ENCODE results near the gene RAF1. TPM values are rescaled to one million over a fixed set of nuclear protein-coding genes. Genes with fewer than 3 reads are reported as not detected.
A peak's percentile ranks its signal among the peaks of the same experiment; 100 is the strongest.

RAF1 gene
- total and polyA plus RNA-seq, 3 donors from 2014 or later, result 68.7 to 138 (median 133) TPM

GRCh38 chr3:12578742-12579141, 85.2 kb downstream of the RAF1 start:
- H3K27ac ChIP-seq, result no peak overlapping the region
- no peaks in the 10 kb centered on the region for H3K9me3 ChIP-seq
- intact Hi-C loops (cut with DNase I; ENCODE audit: low total_unique reads), result no loop called here
- H3K4me1 ChIP-seq, result peaks cover 10% of the 10 kb centered on the region
- no peaks in the 10 kb centered on the region for H3K27me3 ChIP-seq
- H3K4me3 ChIP-seq, result no peak overlapping the region
- DNase-seq, result no peak
- TF ChIP-seq POLR2A (IDR thresholded peaks at IDR 0.05) (no peak), CTCF (IDR thresholded peaks at IDR 0.05) (no peak)
- H3K36me3 ChIP-seq (ENCODE audit: low read depth, missing control alignments), result no peaks in the 10 kb centered on the region
- 91 to 93% methylated on average over 2 of the region's 2 CpGs for WGBS, 2 donors

GRCh38 chr3:12577379-12577778, 86.5 kb downstream of the RAF1 start:
- Histone ChIP-seq H3K36me3 (ENCODE audit: low read depth, missing control alignments) (no peaks in the 10 kb centered on the region), H3K4me3 (no peak overlapping the region), H3K27me3 (no peaks in the 10 kb centered on the region), H3K27ac (no peak overlapping the region), H3K4me1 (peaks cover 10% of the 10 kb centered on the region), H3K9me3 (no peaks in the 10 kb centered on the region)
- intact Hi-C loops (cut with DNase I; ENCODE audit: low total_unique reads), result no loop called here
- DNase-seq, result no peak
- whole genome bisulfite sequencing, 2 donors, result 63 to 77% methylated on average over 5 of the region's 5 CpGs
- TF ChIP-seq POLR2A (IDR thresholded peaks at IDR 0.05), result no peak
- TF ChIP-seq CTCF (IDR thresholded peaks at IDR 0.05), result no peak

GRCh38 chr3:12574661-12575060, 89.3 kb downstream of the RAF1 start:
- Histone ChIP-seq H3K4me1 (peaks cover 7% of the 10 kb centered on the region), H3K36me3 (ENCODE audit: low read depth, missing control alignments) (no peaks in the 10 kb centered on the region), H3K4me3 (no peak overlapping the region), H3K27me3 (no peaks in the 10 kb centered on the region), H3K27ac (peak overlapping the region in 1 of 2 donors; percentile 61), H3K9me3 (no peaks in the 10 kb centered on the region)
- DNase-seq, result no peak
- 43 to 75% methylated on average over 4 to 7 of the region's 7 CpGs for WGBS, 2 donors
- intact Hi-C loops (cut with DNase I; ENCODE audit: low total_unique reads), result no loop called here
- TF ChIP-seq POLR2A (IDR thresholded peaks at IDR 0.05), result no peak
- no peak for TF ChIP-seq CTCF (IDR thresholded peaks at IDR 0.05)

- Histone ChIP-seq H3K4me3 (no peak overlapping the region), H3K9me3 (no peaks in the 10 kb centered on the region), H3K36me3 (ENCODE audit: low read depth, missing control alignments) (no peaks in the 10 kb centered on the region), H3K4me1 (peaks cover 4% of the 10 kb centered on the region), H3K27ac (peak overlapping the region in 1 of 2 donors; percentile 61), H3K27me3 (no peaks in the 10 kb centered on the region)
- intact Hi-C loops (cut with DNase I; ENCODE audit: low total_unique reads), result no loop called here
- WGBS, 2 donors, result 78 to 85% methylated on average over 6 of the region's 6 CpGs
- no peak for DNase-seq
- TF ChIP-seq POLR2A (IDR thresholded peaks at IDR 0.05), result no peak
- no peak for TF ChIP-seq CTCF (IDR thresholded peaks at IDR 0.05)
Measured at GRCh38 chr3:12574131-12574530, 89.8 kb downstream of the RAF1 start.

- intact Hi-C loops (cut with DNase I; ENCODE audit: low total_unique reads), result no loop called here
- H3K27me3 ChIP-seq, result no peaks in the 10 kb centered on the region
- TF ChIP-seq CTCF (IDR thresholded peaks at IDR 0.05) (no peak), POLR2A (IDR thresholded peaks at IDR 0.05) (no peak)
- H3K9me3 ChIP-seq, result no peaks in the 10 kb centered on the region
- no peak for DNase-seq
- no peaks in the 10 kb centered on the region for H3K36me3 ChIP-seq (ENCODE audit: low read depth, missing control alignments)
- H3K4me3 ChIP-seq, result no peak overlapping the region
- WGBS, 2 donors, result 83 to 90% methylated on average over 8 to 11 of the region's 11 CpGs
- peaks cover 4% of the 10 kb centered on the region for H3K4me1 ChIP-seq
- no peak overlapping the region for H3K27ac ChIP-seq
Measured at GRCh38 chr3:12571986-12572385, 91.9 kb downstream of the RAF1 start.
